ENCODE measurements around the gene ZDHHC14.

The ZDHHC14 gene

GRCh38 chr6:157488058-157488457, 107.1 kb downstream of the ZDHHC14 start:
- no peak for DNase-seq (ENCODE audit: extremely low read depth in 1 of 2, low read depth in 1 of 2)

- no peak for DNase-seq (ENCODE audit: extremely low read depth in 1 of 2, low read depth in 1 of 2)
Observed at GRCh38 chr6:157488716-157489118, 107.7 kb downstream of the ZDHHC14 start.

- no peak for DNase-seq (ENCODE audit: extremely low read depth in 1 of 2, low read depth in 1 of 2)
Observed at GRCh38 chr6:157490611-157491269, 109.8 kb downstream of the ZDHHC14 start.

GRCh38 chr6:157491571-157492232, 110.7 kb downstream of the ZDHHC14 start:
- DNase-seq (ENCODE audit: extremely low read depth in 1 of 2, low read depth in 1 of 2) = no peak

GRCh38 chr6:157492249-157492648, 111.3 kb downstream of the ZDHHC14 start:
- DNase-seq (ENCODE audit: extremely low read depth in 1 of 2, low read depth in 1 of 2) = no peak

- DNase-seq (ENCODE audit: extremely low read depth in 1 of 2, low read depth in 1 of 2) = no peak
Observed at GRCh38 chr6:157492741-157493140, 111.8 kb downstream of the ZDHHC14 start.

- DNase-seq (ENCODE audit: extremely low read depth in 1 of 2, low read depth in 1 of 2) = no peak
Observed at GRCh38 chr6:157493173-157493572, 112.2 kb downstream of the ZDHHC14 start.

GRCh38 chr6:157493576-157493975, 112.6 kb downstream of the ZDHHC14 start:
- DNase-seq (ENCODE audit: extremely low read depth in 1 of 2, low read depth in 1 of 2) = no peak

GRCh38 chr6:157494132-157494710, 113.2 kb downstream of the ZDHHC14 start:
- DNase-seq (ENCODE audit: extremely low read depth in 1 of 2, low read depth in 1 of 2) = no peak

GRCh38 chr6:157496534-157497095, 115.6 kb downstream of the ZDHHC14 start:
- no peak for DNase-seq (ENCODE audit: extremely low read depth in 1 of 2, low read depth in 1 of 2)

- DNase-seq (ENCODE audit: extremely low read depth in 1 of 2, low read depth in 1 of 2) = no peak
Observed at GRCh38 chr6:157497579-157497978, 116.6 kb downstream of the ZDHHC14 start.

GRCh38 chr6:157498817-157499216, 117.8 kb downstream of the ZDHHC14 start:
- no peak for DNase-seq (ENCODE audit: extremely low read depth in 1 of 2, low read depth in 1 of 2)

- no peak for DNase-seq (ENCODE audit: extremely low read depth in 1 of 2, low read depth in 1 of 2)
Observed at GRCh38 chr6:157500022-157500421, 119.0 kb downstream of the ZDHHC14 start.

GRCh38 chr6:157503018-157503747, 122.2 kb downstream of the ZDHHC14 start:
- no peak for DNase-seq (ENCODE audit: extremely low read depth in 1 of 2, low read depth in 1 of 2)

- DNase-seq (ENCODE audit: extremely low read depth in 1 of 2, low read depth in 1 of 2) = no peak
Observed at GRCh38 chr6:157505912-157506491, 125.0 kb downstream of the ZDHHC14 start.

GRCh38 chr6:157510323-157511188, 129.6 kb downstream of the ZDHHC14 start:
- no peak for DNase-seq (ENCODE audit: extremely low read depth in 1 of 2, low read depth in 1 of 2)

GRCh38 chr6:157511682-157512381, 130.8 kb downstream of the ZDHHC14 start:
- DNase-seq (ENCODE audit: extremely low read depth in 1 of 2, low read depth in 1 of 2) = no peak

- no peak for DNase-seq (ENCODE audit: extremely low read depth in 1 of 2, low read depth in 1 of 2)
Observed at GRCh38 chr6:157512382-157512682, 131.3 kb downstream of the ZDHHC14 start.

GRCh38 chr6:157513004-157513603, 132.1 kb downstream of the ZDHHC14 start:
- DNase-seq (ENCODE audit: extremely low read depth in 1 of 2, low read depth in 1 of 2) = no peak
